Activated T-cell treated with anti-CD3 and anti-CD28 coated beads for 48 hours (primary cell): Measurements from ENCODE around the gene PCDHGB6.
"Not testable (repeated sequence)": the region's sequence is repeated elsewhere in the genome, so short reads cannot be mapped to it uniquely, and the experiment has no call there.

ENCODE experiments used
- DNase-seq: peaks from one replicate; pipeline ENCODE4 v3.0.0-alpha.2; 2020; ENCODE audit warnings: low read depth

The PCDHGB6 gene

GRCh38 chr5:141388661-141389060, 19.2 kb upstream of the PCDHGB6 start:
- DNase-seq, result no peak

GRCh38 chr5:141389153-141390042, 18.4 kb upstream of the PCDHGB6 start:
- no peak for DNase-seq

- no peak for DNase-seq
Measured at GRCh38 chr5:141392429-141393198, 15.2 kb upstream of the PCDHGB6 start, which contains the start of gene PCDHGA8. Gene PCDHGA8, plus strand, starts transcription at chr5:141392633. Its CDS starts 181 bp downstream, at chr5:141392814.

- DNase-seq, result no peak
Measured at GRCh38 chr5:141393267-141393666, 14.6 kb upstream of the PCDHGB6 start.

- not testable (repeated sequence) for DNase-seq
Measured at GRCh38 chr5:141394401-141395187, 13.2 kb upstream of the PCDHGB6 start.

GRCh38 chr5:141397756-141398551, 9.9 kb upstream of the PCDHGB6 start, which contains the start of gene PCDHGB5:
Gene PCDHGB5, plus strand, starts transcription at chr5:141397947. Its CDS starts 181 bp downstream, at chr5:141398128.
- peak; percentile 40 for DNase-seq

- DNase-seq, result no peak
Measured at GRCh38 chr5:141398608-141399007, 9.2 kb upstream of the PCDHGB6 start.

GRCh38 chr5:141399555-141400258, 8.1 kb upstream of the PCDHGB6 start:
- no peak for DNase-seq

GRCh38 chr5:141402553-141403243, 5.1 kb upstream of the PCDHGB6 start, which contains the start of gene PCDHGA9:
Gene PCDHGA9, plus strand, starts transcription at chr5:141402778. Its CDS starts 175 bp downstream, at chr5:141402953.
- no peak for DNase-seq

- DNase-seq, result no peak
Measured at GRCh38 chr5:141403387-141403786, 4.4 kb upstream of the PCDHGB6 start.

GRCh38 chr5:141409598-141410306, 1.9 kb downstream of the PCDHGB6 start:
- DNase-seq, result no peak

GRCh38 chr5:141411575-141411974, 3.8 kb downstream of the PCDHGB6 start:
- no peak for DNase-seq

GRCh38 chr5:141412854-141413539, 5.2 kb downstream of the PCDHGB6 start, which contains the start of gene PCDHGA10:
Gene PCDHGA10, plus strand, starts transcription at chr5:141412987. Its CDS starts 189 bp downstream, at chr5:141413176.
- DNase-seq, result peak; percentile 40

- no peak for DNase-seq
Measured at GRCh38 chr5:141413540-141414069, 5.8 kb downstream of the PCDHGB6 start.

- DNase-seq, result not testable (repeated sequence)
Measured at GRCh38 chr5:141414548-141415274, 6.9 kb downstream of the PCDHGB6 start.

- DNase-seq, result not testable (repeated sequence)
Measured at GRCh38 chr5:141415275-141415618, 7.4 kb downstream of the PCDHGB6 start.

GRCh38 chr5:141417494-141418172, 9.8 kb downstream of the PCDHGB6 start, which contains the start of gene PCDHGB7:
Gene PCDHGB7, plus strand, starts transcription at chr5:141417677. Its CDS starts 183 bp downstream, at chr5:141417860.
- peak; percentile 59 for DNase-seq
